Neural cell (in vitro differentiated cells): ENCODE data around the gene THUMPD3.

ENCODE experiments used
- MXI1 ChIP-seq: fragments of 450-650 bp; conservative IDR thresholded peaks from 2 replicates; pipeline ENCODE4 v1.6.1; 2014; ENCODE audit warnings: antibody characterized with exemption, mild to moderate bottlenecking; ENCODE audit not compliant: poor library complexity, severe bottlenecking
- POLR2AphosphoS5 ChIP-seq: IDR thresholded peaks from 2 replicates; pipeline ENCODE4 v1.6.1; 2012
- TF ChIP-seq, protein P1 (sequence below): fragments of 450-650 bp; IDR thresholded peaks from 2 replicates; pipeline ENCODE4 v1.5.1; 2014; ENCODE audit warnings: antibody characterized with exemption, mild to moderate bottlenecking, moderate library complexity; ENCODE audit not compliant: poor library complexity, severe bottlenecking

DNA sequence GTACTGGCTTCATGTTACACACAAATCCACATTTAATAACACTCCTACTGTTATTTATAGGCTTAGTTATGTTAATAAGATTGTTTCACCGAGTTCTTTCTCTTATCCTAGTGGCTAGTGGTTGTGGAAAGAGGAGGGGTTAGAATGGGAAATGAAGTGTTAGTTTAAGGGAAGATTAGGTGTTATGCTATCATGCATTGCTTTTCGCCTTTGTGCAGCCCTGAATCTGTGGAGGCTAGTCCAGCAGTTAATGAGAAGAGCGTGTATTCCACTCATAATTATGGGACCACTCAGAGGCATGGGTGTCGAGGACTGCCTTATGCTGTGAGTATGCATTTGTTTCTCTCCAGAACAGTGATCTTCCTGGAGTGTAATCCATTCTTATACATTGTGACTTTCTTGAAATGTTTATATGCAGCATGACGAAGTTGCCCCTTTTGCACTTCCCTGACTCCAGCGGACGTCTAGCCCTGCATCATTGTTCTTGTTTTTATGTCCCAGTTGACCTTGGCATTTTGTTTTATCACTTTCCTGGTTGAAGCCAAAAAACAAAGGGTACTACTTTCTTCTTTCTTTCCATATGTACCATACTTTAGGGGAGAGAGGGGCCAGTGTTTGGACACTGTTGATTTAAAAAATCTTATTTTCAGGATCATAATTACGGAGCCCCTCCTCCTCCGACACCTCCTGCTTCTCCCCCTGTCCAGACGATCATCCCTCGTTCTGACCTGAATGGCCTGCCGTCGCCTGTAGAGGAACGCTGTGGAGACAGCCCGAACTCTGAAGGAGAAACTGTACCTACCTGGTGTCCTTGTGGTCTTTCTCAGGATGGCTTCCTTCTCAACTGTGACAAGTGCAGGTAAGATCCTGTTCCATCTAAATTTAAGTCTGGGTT is 71.0 kb downstream of the THUMPD3 start:
- TF ChIP-seq, protein P1, sequence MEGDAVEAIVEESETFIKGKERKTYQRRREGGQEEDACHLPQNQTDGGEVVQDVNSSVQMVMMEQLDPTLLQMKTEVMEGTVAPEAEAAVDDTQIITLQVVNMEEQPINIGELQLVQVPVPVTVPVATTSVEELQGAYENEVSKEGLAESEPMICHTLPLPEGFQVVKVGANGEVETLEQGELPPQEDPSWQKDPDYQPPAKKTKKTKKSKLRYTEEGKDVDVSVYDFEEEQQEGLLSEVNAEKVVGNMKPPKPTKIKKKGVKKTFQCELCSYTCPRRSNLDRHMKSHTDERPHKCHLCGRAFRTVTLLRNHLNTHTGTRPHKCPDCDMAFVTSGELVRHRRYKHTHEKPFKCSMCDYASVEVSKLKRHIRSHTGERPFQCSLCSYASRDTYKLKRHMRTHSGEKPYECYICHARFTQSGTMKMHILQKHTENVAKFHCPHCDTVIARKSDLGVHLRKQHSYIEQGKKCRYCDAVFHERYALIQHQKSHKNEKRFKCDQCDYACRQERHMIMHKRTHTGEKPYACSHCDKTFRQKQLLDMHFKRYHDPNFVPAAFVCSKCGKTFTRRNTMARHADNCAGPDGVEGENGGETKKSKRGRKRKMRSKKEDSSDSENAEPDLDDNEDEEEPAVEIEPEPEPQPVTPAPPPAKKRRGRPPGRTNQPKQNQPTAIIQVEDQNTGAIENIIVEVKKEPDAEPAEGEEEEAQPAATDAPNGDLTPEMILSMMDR: no peak
- TF ChIP-seq MXI1 (no peak), POLR2AphosphoS5 (no peak)
